B cell (primary cell): ENCODE data around the gene HSD3B2. TPM values are rescaled to one million over a fixed set of nuclear protein-coding genes. Genes with fewer than 3 reads are reported as not detected.

ENCODE experiments used
- ATAC-seq: fragments of 200-7000 bp; cut with Tn5 transposase; one replicate; pipeline ENCODE4 v1.10.0; 2021; ENCODE audit warnings: low read depth, mild to moderate bottlenecking, moderate number of reproducible peaks, moderate library complexity
- CTCF ChIA-PET: fragments of 350-600 bp; sonication (Branson Sonifier 250); formaldehyde crosslinking; loops from one replicate; lab custom pipeline; 2021; ENCODE audit warnings: antibody characterized with exemption, inconsistent platforms; lab: Charles Lee
- POLR2A ChIA-PET: fragments of 350-600 bp; sonication (Branson Sonifier 250); formaldehyde crosslinking; loops from one replicate; lab custom pipeline; 2021; ENCODE audit warnings: antibody characterized with exemption; lab: Charles Lee
- DNase-seq: peaks from one replicate; pipeline ENCODE4 v3.0.0; 2013
- H2AFZ ChIP-seq: 2 replicates; pipeline ENCODE4 v1.6.1; 2012; ENCODE audit warnings: mild to moderate bottlenecking, low read depth, low read length; ENCODE audit not compliant: insufficient read depth, poor library complexity, severe bottlenecking
- H3K27ac ChIP-seq, 2 donors: 1 replicate in 1 of 2; 2 replicates in 1 of 2; pipeline ENCODE4 v1.5.1; 2012 to 2013; ENCODE audit warnings: low read length in 2 of 2, mild to moderate bottlenecking in 2 of 2, moderate library complexity in 1 of 2
- H3K27me3 ChIP-seq, 4 experiments: fragments of 200-600 bp in 1 of 4; sonication (generic) in 1 of 4; replicated peaks in 1 of 4; 1 replicate in 2 of 4; 2 replicates in 2 of 4; pipeline versions ENCODE4 v1.6.1 to v1.7.0; 2013 to 2016; ENCODE audit warnings: low read length in 3 of 4, mild to moderate bottlenecking in 2 of 4, mixed read lengths in 1 of 4, moderate library complexity in 1 of 4; ENCODE audit not compliant: insufficient read depth in 4 of 4, control insufficient read depth in 3 of 4; ENCODE audit errors: control extremely low read depth in 1 of 4
- H3K36me3 ChIP-seq, 2 experiments: replicated peaks in 1 of 2; 1 replicate in 1 of 2; 2 replicates in 1 of 2; pipeline versions ENCODE4 v1.6.1 to v1.7.1; 2013; ENCODE audit warnings: low read length in 1 of 2; ENCODE audit not compliant: insufficient read depth in 2 of 2, control insufficient read depth in 1 of 2; ENCODE audit errors: control extremely low read depth in 1 of 2, extremely low read depth in 1 of 2
- H3K4me1 ChIP-seq, 2 donors: fragments of 200-600 bp in 1 of 2; sonication (generic) in 1 of 2; 1 replicate in 1 of 2; 2 replicates in 1 of 2; pipeline versions ENCODE4 v1.5.1 to v1.6.1; 2013 to 2017; ENCODE audit warnings: low read length in 2 of 2; ENCODE audit not compliant: control insufficient read depth in 2 of 2, insufficient read depth in 2 of 2
- H3K4me2 ChIP-seq: replicated peaks from 2 replicates; pipeline ENCODE3; 2012; ENCODE audit warnings: mild to moderate bottlenecking, low read depth, low read length; ENCODE audit not compliant: poor library complexity, severe bottlenecking
- H3K4me3 ChIP-seq, 5 experiments: fragments of 200-600 bp in 1 of 5; sonication (generic) in 1 of 5; 1 replicate in 3 of 5; 2 replicates in 2 of 5; pipeline versions ENCODE4 v1.5.1 to v1.7.0; 2011 to 2016; ENCODE audit warnings: low read length in 4 of 5, mild to moderate bottlenecking in 4 of 5, low read depth in 2 of 5, control low read depth in 1 of 5, moderate library complexity in 1 of 5; ENCODE audit not compliant: insufficient read depth in 1 of 5; ENCODE audit errors: control extremely low read depth in 1 of 5, extremely low read depth in 1 of 5
- H3K79me2 ChIP-seq: fragments of 200-600 bp; sonication (generic); one replicate; pipeline ENCODE4 v1.6.0; 2016; ENCODE audit warnings: low read length; ENCODE audit not compliant: control insufficient read depth, insufficient read depth
- H3K9ac ChIP-seq: fragments of 200-600 bp; sonication (generic); 2 replicates; pipeline ENCODE4 v1.6.1; 2017; ENCODE audit warnings: mild to moderate bottlenecking, low read length, moderate library complexity
- H3K9me3 ChIP-seq, 3 donors: one replicate each; pipeline versions ENCODE4 v1.6.1 to v1.7.1; 2013; ENCODE audit warnings: low read length in 2 of 3; ENCODE audit not compliant: control insufficient read depth in 2 of 3, insufficient read depth in 1 of 3; ENCODE audit errors: control extremely low read depth in 1 of 3
- H4K20me1 ChIP-seq: 2 replicates; pipeline ENCODE4 v1.6.0; 2012; ENCODE audit warnings: mild to moderate bottlenecking, low read length; ENCODE audit not compliant: insufficient read depth, control insufficient read depth, poor library complexity, severe bottlenecking
- H3K27ac Mint-ChIP-seq: one replicate; pipeline ENCODE4 v1.8.0; 2021; ENCODE audit warnings: mixed read lengths
- H3K27me3 Mint-ChIP-seq: one replicate; pipeline ENCODE4 v1.8.0; 2021; ENCODE audit warnings: mixed read lengths
- H3K4me1 Mint-ChIP-seq: one replicate; pipeline ENCODE4 v1.8.0; 2021; ENCODE audit warnings: mixed read lengths
- H3K4me3 Mint-ChIP-seq: one replicate; pipeline ENCODE4 v1.8.0; 2021; ENCODE audit warnings: mixed read lengths
- H3K9me3 Mint-ChIP-seq: one replicate; pipeline ENCODE4 v1.8.0; 2022; ENCODE audit warnings: mixed read lengths; ENCODE audit not compliant: insufficient read depth
- EZH2 ChIP-seq: IDR thresholded peaks from 2 replicates; pipeline ENCODE4 v1.6.1; 2012; ENCODE audit warnings: borderline replicate concordance, low read depth, mild to moderate bottlenecking, moderate library complexity, low read length; ENCODE audit not compliant: insufficient read depth, poor library complexity, severe bottlenecking
- WGBS: methylation state at CpG from one replicate; pipeline ENCODE4 v1.1.5; 2013; ENCODE audit warnings: missing lambda C conversion rate; ENCODE audit not compliant: insufficient coverage; 5-methylcytosine and 5-hydroxymethylcytosine counted together
- intact Hi-C: fragments of 100-400 bp; cut with micrococcal nuclease; formaldehyde crosslinking; loops from one replicate; pipeline ENCODE4 v1.10.0; 2022
- polyA plus RNA-seq: library from polyadenylated mRNA; depleted of rRNA; stranded (reverse); fragments of >200 nt; gene quantifications from 2 replicates; pipeline ENCODE4 v1.2.3, GENCODE V29; 2012
- total RNA-seq, 2 donors: library from RNA; stranded (reverse); fragments of 120-200 nt in 1 of 2; gene quantifications; 1 replicate in 1 of 2; 2 replicates in 1 of 2; pipeline versions ENCODE4 v1.2.3 to v1.2.4, GENCODE V29; 2013 to 2022
- TF ChIP-seq, protein P1 (sequence below): fragments of 200-600 bp; IDR thresholded peaks from one replicate; pipeline ENCODE4 v1.8.0; 2022; ENCODE audit warnings: antibody characterized with exemption, mild to moderate bottlenecking

HSD3B2 gene
- total and polyA plus RNA-seq, 2 donors (not counting 1 experiment from before 2014, with no cell fraction given): not detected

DNA sequence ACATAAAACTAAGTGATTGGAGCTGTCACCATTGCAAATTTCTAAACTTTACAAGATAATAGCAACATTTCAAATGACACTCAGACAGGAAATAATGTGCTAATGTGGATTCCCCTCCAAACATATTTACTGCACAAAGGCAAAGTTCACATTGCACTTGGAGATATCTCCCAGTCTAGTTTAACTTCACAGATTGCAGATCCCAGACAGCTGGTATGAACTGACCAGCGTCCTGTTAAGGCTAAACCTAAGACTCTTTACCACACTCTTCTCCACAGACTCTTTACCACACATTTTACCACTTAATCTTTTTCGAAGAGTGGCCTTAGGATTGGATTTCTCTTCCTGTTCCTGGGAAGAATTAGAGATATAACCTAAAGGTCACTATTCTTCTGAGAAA is 51.5 kb downstream of the HSD3B2 start:
- 40% methylated on average over 1 of the region's 2 CpGs for WGBS

DNA sequence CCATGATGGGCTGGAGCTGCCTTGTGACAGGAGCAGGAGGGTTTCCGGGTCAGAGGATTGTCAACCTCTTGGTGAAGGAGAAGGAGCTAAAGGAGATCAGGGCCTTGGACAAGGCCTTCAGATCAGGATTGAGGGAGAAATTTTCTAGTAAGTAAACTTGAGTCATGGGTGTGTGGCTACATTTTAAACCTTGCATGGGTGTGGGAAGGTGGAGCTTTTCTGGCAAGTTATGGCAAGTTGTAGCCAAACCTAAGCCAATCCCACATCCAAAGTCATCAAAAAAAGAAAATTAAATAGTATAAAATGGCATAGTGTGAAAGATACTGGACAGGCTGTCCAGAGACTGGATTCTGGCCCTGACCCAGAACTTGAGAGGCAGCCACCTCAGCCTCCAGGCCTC is 52.3 kb downstream of the HSD3B2 start:
- DNase-seq (no peak), ATAC-seq (no peak)
- H3K4me3 ChIP-seq: no peak overlapping the region
- no peak overlapping the region for H3K9ac ChIP-seq
- no peaks in the 10 kb centered on the region for H3K36me3 ChIP-seq
- WGBS: 100% methylated on average over 1 of the region's 1 CpG
- H2AFZ ChIP-seq: no peak overlapping the region
- CTCF ChIA-PET: no interaction called here
- no peaks in the 10 kb centered on the region for H3K79me2 ChIP-seq
- Mint-ChIP-seq H3K27ac (no peak overlapping the region), H3K27me3 (peaks cover 5% of the 10 kb centered on the region), H3K4me1 (no peaks in the 10 kb centered on the region), H3K4me3 (no peak overlapping the region), H3K9me3 (no peaks in the 10 kb centered on the region)
- H4K20me1 ChIP-seq: no peaks in the 10 kb centered on the region
- H3K27me3 ChIP-seq: no peaks in the 10 kb centered on the region
- H3K4me2 ChIP-seq: no peak overlapping the region
- no peak overlapping the region for H3K27ac ChIP-seq
- no peak for TF ChIP-seq EZH2
- TF ChIP-seq, protein P1, sequence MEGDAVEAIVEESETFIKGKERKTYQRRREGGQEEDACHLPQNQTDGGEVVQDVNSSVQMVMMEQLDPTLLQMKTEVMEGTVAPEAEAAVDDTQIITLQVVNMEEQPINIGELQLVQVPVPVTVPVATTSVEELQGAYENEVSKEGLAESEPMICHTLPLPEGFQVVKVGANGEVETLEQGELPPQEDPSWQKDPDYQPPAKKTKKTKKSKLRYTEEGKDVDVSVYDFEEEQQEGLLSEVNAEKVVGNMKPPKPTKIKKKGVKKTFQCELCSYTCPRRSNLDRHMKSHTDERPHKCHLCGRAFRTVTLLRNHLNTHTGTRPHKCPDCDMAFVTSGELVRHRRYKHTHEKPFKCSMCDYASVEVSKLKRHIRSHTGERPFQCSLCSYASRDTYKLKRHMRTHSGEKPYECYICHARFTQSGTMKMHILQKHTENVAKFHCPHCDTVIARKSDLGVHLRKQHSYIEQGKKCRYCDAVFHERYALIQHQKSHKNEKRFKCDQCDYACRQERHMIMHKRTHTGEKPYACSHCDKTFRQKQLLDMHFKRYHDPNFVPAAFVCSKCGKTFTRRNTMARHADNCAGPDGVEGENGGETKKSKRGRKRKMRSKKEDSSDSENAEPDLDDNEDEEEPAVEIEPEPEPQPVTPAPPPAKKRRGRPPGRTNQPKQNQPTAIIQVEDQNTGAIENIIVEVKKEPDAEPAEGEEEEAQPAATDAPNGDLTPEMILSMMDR: no peak
- no peaks in the 10 kb centered on the region for H3K9me3 ChIP-seq
- H3K4me1 ChIP-seq: no peaks in the 10 kb centered on the region
- POLR2A ChIA-PET: no interaction called here
- intact Hi-C loops: no loop called here

More for the DNA sequence above, 51.5 kb downstream of the HSD3B2 start:
- Histone ChIP-seq H3K4me2 (no peak overlapping the region), H4K20me1 (no peaks in the 10 kb centered on the region), H3K79me2 (no peaks in the 10 kb centered on the region), H3K27ac (no peak overlapping the region), H2AFZ (no peak overlapping the region), H3K4me3 (no peak overlapping the region), H3K9me3 (no peaks in the 10 kb centered on the region), H3K9ac (no peak overlapping the region), H3K4me1 (no peaks in the 10 kb centered on the region), H3K36me3 (no peaks in the 10 kb centered on the region), H3K27me3 (no peaks in the 10 kb centered on the region)
- Mint-ChIP-seq H3K4me3 (no peak overlapping the region), H3K27me3 (peaks cover 5% of the 10 kb centered on the region), H3K27ac (no peak overlapping the region), H3K4me1 (no peaks in the 10 kb centered on the region), H3K9me3 (no peaks in the 10 kb centered on the region)
- POLR2A ChIA-PET: no interaction called here
- no peak for TF ChIP-seq EZH2
- TF ChIP-seq, protein P1: no peak
- DNase-seq (no peak), ATAC-seq (no peak)
- CTCF ChIA-PET: no interaction called here
- intact Hi-C loops: no loop called here
